Activated CD4-positive, alpha-beta T cell treated with anti-CD3 and anti-CD28 coated beads for 36 hours (primary cell): Measurements from ENCODE around the gene RNF44. TPM values are rescaled to one million over a fixed set of nuclear protein-coding genes. Genes with fewer than 3 reads are reported as not detected.

Source experiments
- total RNA-seq, 2 experiments: library from RNA; stranded (reverse); gene quantifications; one replicate each; pipeline ENCODE4 v1.2.3, GENCODE V29; 2021

Gene RNF44
- total RNA-seq, 2 experiments from 2014 or later: 61.6 to 62.9 TPM

Other genes starting within 250 kb of the RNF44 start
- gene KIAA1191, start 175.6 kb downstream of the RNF44 start, total RNA-seq: 10 to 100 TPM; 42.2 to 52.6 TPM
- 10 to 100 TPM; 12.3 to 15.6 TPM for gene ARL10, start 171.9 kb downstream of the RNF44 start, total RNA-seq
- gene NOP16, start 148.8 kb downstream of the RNF44 start, total RNA-seq: 10 to 100 TPM; 54.3 to 65.4 TPM
- gene HIGD2A, start 148.7 kb downstream of the RNF44 start, total RNA-seq: 100 to 1,000 TPM; 104 to 140 TPM
- 10 to 100 TPM; 39.3 to 47.8 TPM for gene CLTB, start 120.9 kb downstream of the RNF44 start, total RNA-seq
- 10 to 100 TPM; 37.6 to 44.8 TPM for gene FAF2, start 89.0 kb downstream of the RNF44 start, total RNA-seq
- under 1 TPM; 0.37 to 0.61 TPM for gene CDHR2, start 11.9 kb upstream of the RNF44 start, total RNA-seq
- 1 to 10 TPM; 3.8 to 4.1 TPM for gene GPRIN1, start 72.8 kb upstream of the RNF44 start, total RNA-seq
- gene SNCB, start 93.1 kb upstream of the RNF44 start, total RNA-seq: under 1 TPM; 0.46 to 0.55 TPM
- not detected for gene EIF4E1B, start 93.3 kb upstream of the RNF44 start, total RNA-seq
- gene TSPAN17, start 110.1 kb upstream of the RNF44 start, total RNA-seq: 10 to 100 TPM; 19.4 to 25.2 TPM